Measurements from ENCODE around the gene PAIP2.

PAIP2 gene

GRCh38 chr5:139341689-139342422 is at the start of gene PAIP2:
Gene PAIP2, plus strand, starts transcription at chr5:139341854. Its CDS starts 21,931 bp downstream, at chr5:139363785.
- H3K79me2 ChIP-seq (ENCODE audit: control insufficient read depth, insufficient read depth, low read length, unreplicated experiment) = peaks cover 50% of the 10 kb centered on the region

GRCh38 chr5:139293202-139293506 is 48.5 kb upstream of the PAIP2 start:
- peak overlapping the region; percentile 79 for H2AFZ ChIP-seq (ENCODE audit: low read length, unreplicated experiment)
- peak overlapping the region; percentile 99 for H3K4me3 ChIP-seq (ENCODE audit: low read depth, low read length)
- peak overlapping the region; percentile 93 for H3K27ac ChIP-seq (ENCODE audit: low read depth, low read length)
- 0 out of 2 replicates have a peak, but pooled peaks cover 5% of the 10 kb centered on the region for H3K36me3 ChIP-seq (ENCODE audit: insufficient read depth, low read length)
- H3K4me1 ChIP-seq (ENCODE audit: control insufficient read depth, insufficient read depth, low read length, unreplicated experiment) = peaks cover 18% of the 10 kb centered on the region
- H3K79me2 ChIP-seq (ENCODE audit: control insufficient read depth, insufficient read depth, low read length, unreplicated experiment) = peaks cover 44% of the 10 kb centered on the region
- no peaks in the 10 kb centered on the region for H3K27me3 ChIP-seq (ENCODE audit: insufficient read depth, low read length)

More at GRCh38 chr5:139341689-139342422, at the start of gene PAIP2:
- Histone ChIP-seq H3K4me3 (ENCODE audit: low read depth, low read length) (peak within 1 kb of the TSS; percentile 86), H3K36me3 (ENCODE audit: insufficient read depth, low read length) (peaks cover 10% of the 10 kb centered on the region; the same call in 1 of the 2 replicates), H3K27me3 (ENCODE audit: insufficient read depth, low read length) (no peaks in the 10 kb centered on the region), H2AFZ (ENCODE audit: low read length, unreplicated experiment) (peak within 1 kb of the TSS; percentile 47), H3K27ac (ENCODE audit: low read depth, low read length) (peak within 1 kb of the TSS; percentile 95), H3K4me1 (ENCODE audit: control insufficient read depth, insufficient read depth, low read length, unreplicated experiment) (peaks cover 22% of the 10 kb centered on the region)

GRCh38 chr5:139293507-139294373 is 47.9 kb upstream of the PAIP2 start, which contains the start of gene MATR3:
Gene MATR3, plus strand, starts transcription at chr5:139293740. Its CDS starts 13,676 bp downstream, at chr5:139307416.
- peaks cover 5% of the 10 kb centered on the region; the same call in 1 of the 2 replicates for H3K36me3 ChIP-seq (ENCODE audit: insufficient read depth, low read length)
- H2AFZ ChIP-seq (ENCODE audit: low read length, unreplicated experiment) = peak within 1 kb of the TSS; percentile 79
- H3K4me1 ChIP-seq (ENCODE audit: control insufficient read depth, insufficient read depth, low read length, unreplicated experiment) = peaks cover 18% of the 10 kb centered on the region
- no peaks in the 10 kb centered on the region for H3K27me3 ChIP-seq (ENCODE audit: insufficient read depth, low read length)
- H3K79me2 ChIP-seq (ENCODE audit: control insufficient read depth, insufficient read depth, low read length, unreplicated experiment) = peaks cover 50% of the 10 kb centered on the region
- H3K4me3 ChIP-seq (ENCODE audit: low read depth, low read length) = peak within 1 kb of the TSS; percentile 99
- peak within 1 kb of the TSS; percentile 93 for H3K27ac ChIP-seq (ENCODE audit: low read depth, low read length)

- Histone ChIP-seq H3K27me3 (ENCODE audit: insufficient read depth, low read length) (no peaks in the 10 kb centered on the region), H2AFZ (ENCODE audit: low read length, unreplicated experiment) (no peak overlapping the region)
Measured at GRCh38 chr5:139294374-139295165, 47.1 kb upstream of the PAIP2 start.

GRCh38 chr5:139295346-139296057 is 46.2 kb upstream of the PAIP2 start:
- H3K27ac ChIP-seq (ENCODE audit: low read depth, low read length) = peak overlapping the region; percentile 93
- peaks cover 22% of the 10 kb centered on the region for H3K4me1 ChIP-seq (ENCODE audit: control insufficient read depth, insufficient read depth, low read length, unreplicated experiment)
- H3K4me3 ChIP-seq (ENCODE audit: low read depth, low read length) = peak overlapping the region; percentile 99
- H3K79me2 ChIP-seq (ENCODE audit: control insufficient read depth, insufficient read depth, low read length, unreplicated experiment) = peaks cover 67% of the 10 kb centered on the region
- no peak overlapping the region for H2AFZ ChIP-seq (ENCODE audit: low read length, unreplicated experiment)
- no peaks in the 10 kb centered on the region for H3K27me3 ChIP-seq (ENCODE audit: insufficient read depth, low read length)
- H3K36me3 ChIP-seq (ENCODE audit: insufficient read depth, low read length) = peaks cover 5% of the 10 kb centered on the region; the same call in 1 of the 2 replicates

More at GRCh38 chr5:139294374-139295165, 47.1 kb upstream of the PAIP2 start:
- peaks cover 20% of the 10 kb centered on the region for H3K4me1 ChIP-seq (ENCODE audit: control insufficient read depth, insufficient read depth, low read length, unreplicated experiment)
- H3K36me3 ChIP-seq (ENCODE audit: insufficient read depth, low read length) = peaks cover 5% of the 10 kb centered on the region; the same call in 1 of the 2 replicates
- peak overlapping the region; percentile 99 for H3K4me3 ChIP-seq (ENCODE audit: low read depth, low read length)
- peaks cover 58% of the 10 kb centered on the region for H3K79me2 ChIP-seq (ENCODE audit: control insufficient read depth, insufficient read depth, low read length, unreplicated experiment)
- H3K27ac ChIP-seq (ENCODE audit: low read depth, low read length) = peak overlapping the region; percentile 93

GRCh38 chr5:139296198-139296597 is 45.5 kb upstream of the PAIP2 start:
- H3K36me3 ChIP-seq (ENCODE audit: insufficient read depth, low read length) = peaks cover 5% of the 10 kb centered on the region; the same call in 1 of the 2 replicates
- peaks cover 74% of the 10 kb centered on the region for H3K79me2 ChIP-seq (ENCODE audit: control insufficient read depth, insufficient read depth, low read length, unreplicated experiment)
- peak overlapping the region; percentile 99 for H3K4me3 ChIP-seq (ENCODE audit: low read depth, low read length)
- no peak overlapping the region for H2AFZ ChIP-seq (ENCODE audit: low read length, unreplicated experiment)
- H3K4me1 ChIP-seq (ENCODE audit: control insufficient read depth, insufficient read depth, low read length, unreplicated experiment) = peaks cover 22% of the 10 kb centered on the region
- H3K27me3 ChIP-seq (ENCODE audit: insufficient read depth, low read length) = no peaks in the 10 kb centered on the region
- no peak overlapping the region for H3K27ac ChIP-seq (ENCODE audit: low read depth, low read length)

- peaks cover 5% of the 10 kb centered on the region; the same call in 1 of the 2 replicates for H3K36me3 ChIP-seq (ENCODE audit: insufficient read depth, low read length)
- no peak overlapping the region for H2AFZ ChIP-seq (ENCODE audit: low read length, unreplicated experiment)
- H3K79me2 ChIP-seq (ENCODE audit: control insufficient read depth, insufficient read depth, low read length, unreplicated experiment) = peaks cover 81% of the 10 kb centered on the region
- H3K4me1 ChIP-seq (ENCODE audit: control insufficient read depth, insufficient read depth, low read length, unreplicated experiment) = peaks cover 26% of the 10 kb centered on the region
- H3K27ac ChIP-seq (ENCODE audit: low read depth, low read length) = no peak overlapping the region
- H3K27me3 ChIP-seq (ENCODE audit: insufficient read depth, low read length) = no peaks in the 10 kb centered on the region
- peak overlapping the region; percentile 99 for H3K4me3 ChIP-seq (ENCODE audit: low read depth, low read length)
Measured at GRCh38 chr5:139296862-139297326, 44.8 kb upstream of the PAIP2 start.

GRCh38 chr5:139297439-139298133 is 44.1 kb upstream of the PAIP2 start:
- H3K27ac ChIP-seq (ENCODE audit: low read depth, low read length) = no peak overlapping the region
- H3K27me3 ChIP-seq (ENCODE audit: insufficient read depth, low read length) = no peaks in the 10 kb centered on the region
- peaks cover 27% of the 10 kb centered on the region for H3K4me1 ChIP-seq (ENCODE audit: control insufficient read depth, insufficient read depth, low read length, unreplicated experiment)
- no peak overlapping the region for H3K4me3 ChIP-seq (ENCODE audit: low read depth, low read length)
- no peaks in the 10 kb centered on the region; the same call in 1 of the 2 replicates for H3K36me3 ChIP-seq (ENCODE audit: insufficient read depth, low read length)
- H3K79me2 ChIP-seq (ENCODE audit: control insufficient read depth, insufficient read depth, low read length, unreplicated experiment) = peaks cover 88% of the 10 kb centered on the region
- H2AFZ ChIP-seq (ENCODE audit: low read length, unreplicated experiment) = no peak overlapping the region

- no peak overlapping the region for H2AFZ ChIP-seq (ENCODE audit: low read length, unreplicated experiment)
- H3K4me3 ChIP-seq (ENCODE audit: low read depth, low read length) = no peak overlapping the region
- H3K36me3 ChIP-seq (ENCODE audit: insufficient read depth, low read length) = no peaks in the 10 kb centered on the region; the same call in 1 of the 2 replicates
- no peaks in the 10 kb centered on the region for H3K27me3 ChIP-seq (ENCODE audit: insufficient read depth, low read length)
- H3K4me1 ChIP-seq (ENCODE audit: control insufficient read depth, insufficient read depth, low read length, unreplicated experiment) = peaks cover 32% of the 10 kb centered on the region
- no peak overlapping the region for H3K27ac ChIP-seq (ENCODE audit: low read depth, low read length)
- peaks cover 95% of the 10 kb centered on the region for H3K79me2 ChIP-seq (ENCODE audit: control insufficient read depth, insufficient read depth, low read length, unreplicated experiment)
Measured at GRCh38 chr5:139298242-139298641, 43.4 kb upstream of the PAIP2 start.
